Stimulated activated CD4-positive, alpha-beta T cell treated with anti-CD3 and anti-CD28 coated beads, Interleukin-2, amount 100 ng/mL, for 4 hours (primary cell): ENCODE measurements around the gene ATP2B2.

Source experiments
- DNase-seq: peaks from one replicate; pipeline ENCODE4 v3.0.0-alpha.2; 2020; ENCODE audit warnings: low read depth

The ATP2B2 gene

GRCh38 chr3:10428406-10429091 is 76.8 kb downstream of the ATP2B2 start:
- DNase-seq: no peak

- DNase-seq: no peak
Measured at GRCh38 chr3:10426346-10427220, 78.8 kb downstream of the ATP2B2 start.

- no peak for DNase-seq
Measured at GRCh38 chr3:10423171-10423882, 82.1 kb downstream of the ATP2B2 start.

GRCh38 chr3:10421996-10422395 is 83.4 kb downstream of the ATP2B2 start:
- DNase-seq: no peak

- DNase-seq: no peak
Measured at GRCh38 chr3:10420745-10421475, 84.5 kb downstream of the ATP2B2 start.

GRCh38 chr3:10419637-10420232 is 85.7 kb downstream of the ATP2B2 start:
- DNase-seq: peak; percentile 54

GRCh38 chr3:10417847-10418246 is 87.5 kb downstream of the ATP2B2 start:
- no peak for DNase-seq

GRCh38 chr3:10416730-10417300 is 88.6 kb downstream of the ATP2B2 start:
- no peak for DNase-seq

GRCh38 chr3:10413041-10413440 is 92.3 kb downstream of the ATP2B2 start:
- no peak for DNase-seq

- no peak for DNase-seq
Measured at GRCh38 chr3:10411598-10412332, 93.6 kb downstream of the ATP2B2 start.

GRCh38 chr3:10410383-10411002 is 94.9 kb downstream of the ATP2B2 start:
- no peak for DNase-seq

- no peak for DNase-seq
Measured at GRCh38 chr3:10408680-10409079, 96.7 kb downstream of the ATP2B2 start.

- no peak for DNase-seq
Measured at GRCh38 chr3:10407361-10407760, 98.0 kb downstream of the ATP2B2 start.

GRCh38 chr3:10406414-10406813 is 99.0 kb downstream of the ATP2B2 start:
- no peak for DNase-seq

GRCh38 chr3:10405816-10406215 is 99.6 kb downstream of the ATP2B2 start:
- no peak for DNase-seq

- DNase-seq: no peak
Measured at GRCh38 chr3:10404876-10405275, 100.5 kb downstream of the ATP2B2 start.

GRCh38 chr3:10404377-10404776 is 101.0 kb downstream of the ATP2B2 start:
- no peak for DNase-seq

- DNase-seq: no peak
Measured at GRCh38 chr3:10401990-10402761, 103.2 kb downstream of the ATP2B2 start.

- no peak for DNase-seq
Measured at GRCh38 chr3:10400749-10401495, 104.5 kb downstream of the ATP2B2 start.
